ENCODE results near the gene STIP1. TPM values are rescaled to one million over a fixed set of nuclear protein-coding genes. Genes with fewer than 3 reads are reported as not detected.
A peak's percentile ranks its signal among the peaks of the same experiment; 100 is the strongest.

The STIP1 gene
- total RNA-seq, 1 experiment from 2014 or later, result 336 TPM

- TF ChIP-seq SP1 (IDR thresholded peaks at IDR 0.05; ENCODE audit: low read depth), result no peak
Measured at GRCh38 chr11:64253043-64253442, 67.1 kb downstream of the STIP1 start (continued).

GRCh38 chr11:64253481-64253880 is 67.5 kb downstream of the STIP1 start:
- Histone ChIP-seq H3K79me2 (ENCODE audit: insufficient read depth, low read length) (peaks cover 35% of the 10 kb centered on the region), H3K27me3 (ENCODE audit: insufficient read depth, low read length) (no peaks in the 10 kb centered on the region), H3K9ac (ENCODE audit: low read length) (no peak overlapping the region), H4K20me1 (ENCODE audit: insufficient read depth) (no peaks in the 10 kb centered on the region), H3K27ac (ENCODE audit: low read depth, low read length) (peak overlapping the region; percentile 15; the same call in 1 of the 2 replicates), H3K9me3 (ENCODE audit: control insufficient read depth in 1 of 2, insufficient read depth in 1 of 2, low read depth in 1 of 2, low read length in 2 of 2) (no peaks in the 10 kb centered on the region), H3K9me2 (ENCODE audit: insufficient read depth) (no peaks in the 10 kb centered on the region), H3K4me1 (ENCODE audit: control insufficient read depth in 1 of 2, insufficient read depth in 2 of 2, low read length in 2 of 2) (peaks cover 19 to 52% of the 10 kb centered on the region in 2 experiments), H3K4me3 (replicated peaks in 1 of 2; ENCODE audit: low read depth in 1 of 2, low read length in 2 of 2) (no peak overlapping the region), H3K36me3 (ENCODE audit: control insufficient read depth in 1 of 2, insufficient read depth in 2 of 2, low read length in 2 of 2) (peaks cover 14 to 30% of the 10 kb centered on the region in 2 experiments; a peak in 3 of 4 replicates), H3K4me2 (ENCODE audit: low read length) (peak overlapping the region; percentile 95; the same call in 1 of the 2 replicates), H2AFZ (ENCODE audit: low read depth, low read length, poor library complexity, severe bottlenecking) (no peak overlapping the region)
- no TSS peak for BruUV-seq (replicated peaks)
- TF ChIP-seq TCF7L2 (IDR thresholded peaks at IDR 0.05; ENCODE audit: borderline replicate concordance, extremely low read depth, insufficient read depth, insufficient read length), result no peak
- TF ChIP-seq POLR2AphosphoS5 (IDR thresholded peaks at IDR 0.05; ENCODE audit: low read depth, low read length), result no peak
- TF ChIP-seq FOSL1 (IDR thresholded peaks at IDR 0.05; ENCODE audit: low read depth), result no peak
- no peak for TF ChIP-seq JUND (IDR thresholded peaks at IDR 0.05)
- no peak for TF ChIP-seq CEBPB (IDR thresholded peaks at IDR 0.05; ENCODE audit: low read depth)
- TF ChIP-seq SIN3A (IDR thresholded peaks at IDR 0.05; ENCODE audit: low read depth), result no peak
- no peak for TF ChIP-seq RAD21 (IDR thresholded peaks at IDR 0.05; ENCODE audit: low read depth)
- TF ChIP-seq YY1 (IDR thresholded peaks at IDR 0.05; ENCODE audit: extremely low read depth, insufficient replicate concordance, low read depth, low read length), result no peak
- no peak for TF ChIP-seq EGR1 (IDR thresholded peaks at IDR 0.05; ENCODE audit: low read depth)
- no peak for TF ChIP-seq REST (IDR thresholded peaks at IDR 0.05; ENCODE audit: low read depth)
- TF ChIP-seq, protein P1, sequence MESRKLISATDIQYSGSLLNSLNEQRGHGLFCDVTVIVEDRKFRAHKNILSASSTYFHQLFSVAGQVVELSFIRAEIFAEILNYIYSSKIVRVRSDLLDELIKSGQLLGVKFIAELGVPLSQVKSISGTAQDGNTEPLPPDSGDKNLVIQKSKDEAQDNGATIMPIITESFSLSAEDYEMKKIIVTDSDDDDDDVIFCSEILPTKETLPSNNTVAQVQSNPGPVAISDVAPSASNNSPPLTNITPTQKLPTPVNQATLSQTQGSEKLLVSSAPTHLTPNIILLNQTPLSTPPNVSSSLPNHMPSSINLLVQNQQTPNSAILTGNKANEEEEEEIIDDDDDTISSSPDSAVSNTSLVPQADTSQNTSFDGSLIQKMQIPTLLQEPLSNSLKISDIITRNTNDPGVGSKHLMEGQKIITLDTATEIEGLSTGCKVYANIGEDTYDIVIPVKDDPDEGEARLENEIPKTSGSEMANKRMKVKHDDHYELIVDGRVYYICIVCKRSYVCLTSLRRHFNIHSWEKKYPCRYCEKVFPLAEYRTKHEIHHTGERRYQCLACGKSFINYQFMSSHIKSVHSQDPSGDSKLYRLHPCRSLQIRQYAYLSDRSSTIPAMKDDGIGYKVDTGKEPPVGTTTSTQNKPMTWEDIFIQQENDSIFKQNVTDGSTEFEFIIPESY (IDR thresholded peaks at IDR 0.05; ENCODE audit: extremely low read depth, insufficient replicate concordance, low read length), result no peak
- TF ChIP-seq ZNF274 (IDR thresholded peaks at IDR 0.05; ENCODE audit: low read depth, low read length), result no peak
- TF ChIP-seq ELF1 (IDR thresholded peaks at IDR 0.05; ENCODE audit: borderline replicate concordance, low read depth), result no peak
- TF ChIP-seq SRF (IDR thresholded peaks at IDR 0.05; ENCODE audit: low read depth), result no peak
- TF ChIP-seq SP1 (IDR thresholded peaks at IDR 0.05; ENCODE audit: low read depth), result no peak
- no peak for TF ChIP-seq ATF3 (IDR thresholded peaks at IDR 0.05)
- no peak for TF ChIP-seq EZH2 (IDR thresholded peaks at IDR 0.05)
- no peak for TF ChIP-seq POLR2A (IDR thresholded peaks at IDR 0.05; ENCODE audit: borderline replicate concordance, extremely low read depth, insufficient read depth, insufficient read length)
- ChIA-PET POLR2A (interaction anchor here (1.5 kb wide), 1 partner anchor 102 kb away, joined by 3 read pairs; no protein-coding TSS in a partner anchor), CTCF (no interaction called here), RAD21 (ENCODE audit: low non-redundant PET in 1 of 2, low total read pairs in 2 of 2, uncharacterized antibody in 2 of 2, unreplicated experiment in 2 of 2) (no interaction called here)
- intact Hi-C loops (cut with micrococcal nuclease), result no loop called here
- ATAC-seq (no peak), DNase-seq (ENCODE audit: low read depth, low spot score) (no peak)

All from HCT116 (cell line).